Stimulated activated naive B cell treated with anti-CD40 and anti-IgM and Interleukin-4, amounts not matched to agents 10 μg/mL and 1 μg/mL and 100 μg/mL, for 72 hours (primary cell): ENCODE measurements around the gene JSRP1.
A peak's percentile ranks its signal among the peaks of the same experiment; 100 is the strongest.

Experiments
- ATAC-seq, 2 donors: fragments of 150-1000 bp; cut with Tn5 transposase; replicated peaks; 2 replicates each; pipeline ENCODE4 v1.10.0; 2021; ENCODE audit warnings: moderate library complexity in 1 of 2
- DNase-seq: peaks from one replicate; pipeline ENCODE4 v3.0.0; 2021
- H3K27ac Mint-ChIP-seq: one replicate; pipeline ENCODE4 v1.8.0; 2022; ENCODE audit warnings: mild to moderate bottlenecking, mixed read lengths
- H3K27me3 Mint-ChIP-seq, 2 donors: one replicate each; pipeline ENCODE4 v1.8.0; 2022; ENCODE audit warnings: mixed read lengths in 2 of 2
- H3K36me3 Mint-ChIP-seq, 2 donors: one replicate each; pipeline ENCODE4 v1.8.0; 2022; ENCODE audit warnings: mixed read lengths in 2 of 2, mild to moderate bottlenecking in 1 of 2
- H3K4me1 Mint-ChIP-seq, 2 donors: one replicate each; pipeline ENCODE4 v1.8.0; 2022; ENCODE audit warnings: mixed read lengths in 2 of 2, mild to moderate bottlenecking in 1 of 2
- H3K4me3 Mint-ChIP-seq, 2 donors: one replicate each; pipeline ENCODE4 v1.8.0; 2022; ENCODE audit warnings: mild to moderate bottlenecking in 2 of 2, mixed read lengths in 2 of 2, moderate library complexity in 1 of 2
- H3K9me3 Mint-ChIP-seq, 2 donors: one replicate each; pipeline ENCODE4 v1.8.0; 2022; ENCODE audit warnings: mixed read lengths in 2 of 2, mild to moderate bottlenecking in 1 of 2

Gene JSRP1

GRCh38 chr19:2276429-2276986, 20.3 kb upstream of the JSRP1 start:
- no peak overlapping the region for H3K4me3 Mint-ChIP-seq
- H3K27me3 Mint-ChIP-seq = no peaks in the 10 kb centered on the region
- no peak for DNase-seq
- H3K4me1 Mint-ChIP-seq = peaks cover 31 to 46% of the 10 kb centered on the region in 2 donors
- H3K36me3 Mint-ChIP-seq = peaks cover 31 to 42% of the 10 kb centered on the region in 2 donors
- ATAC-seq = no peak
- H3K27ac Mint-ChIP-seq = peak overlapping the region; percentile 20
- H3K9me3 Mint-ChIP-seq = no peaks in the 10 kb centered on the region

DNA sequence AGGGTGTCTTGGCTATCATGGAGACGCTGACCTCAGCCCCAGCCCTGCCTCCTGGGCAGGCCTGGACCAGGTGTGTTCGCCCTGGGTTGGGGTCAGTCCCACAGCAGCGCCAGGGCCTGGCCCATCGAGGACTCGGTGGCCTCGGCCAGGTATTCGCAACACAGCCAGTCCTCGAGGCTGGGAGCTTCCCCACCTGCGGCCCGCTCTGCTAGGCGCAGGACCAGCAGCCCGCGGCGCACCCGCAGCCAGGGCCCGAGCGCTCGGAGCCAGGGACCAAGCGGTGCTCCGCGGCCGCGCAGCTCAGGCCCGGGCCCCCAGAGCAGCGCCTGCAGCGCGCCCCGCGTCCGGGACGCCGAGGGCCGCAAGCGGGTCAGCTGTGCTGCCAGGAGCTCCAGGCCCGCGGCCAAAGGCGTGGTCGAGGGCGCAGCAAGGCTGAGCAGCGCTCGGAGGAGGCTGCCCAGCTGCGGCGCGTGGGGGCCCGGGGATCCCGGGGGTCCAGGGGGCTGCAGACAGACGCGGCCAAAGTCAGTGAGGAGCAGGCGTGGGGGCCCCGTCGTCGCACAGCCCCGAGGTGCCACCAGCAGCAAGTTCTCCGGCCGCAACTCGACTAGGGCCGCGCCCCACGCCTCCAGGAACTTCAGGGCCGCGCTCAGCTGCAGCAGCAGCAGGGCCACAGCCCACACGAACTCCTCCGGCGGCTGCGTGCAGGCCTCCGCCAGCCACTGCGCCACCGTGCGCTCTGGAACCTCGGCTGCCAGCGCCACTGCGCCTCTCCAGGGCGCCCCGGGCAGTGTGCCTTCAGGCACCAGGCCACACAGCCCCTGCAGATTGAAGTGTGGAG, 19.6 kb upstream of the JSRP1 start:
- Mint-ChIP-seq H3K4me3 (no peak overlapping the region), H3K27ac (no peak overlapping the region), H3K36me3 (peaks cover 37 to 47% of the 10 kb centered on the region in 2 donors), H3K4me1 (peaks cover 32 to 53% of the 10 kb centered on the region in 2 donors), H3K9me3 (no peaks in the 10 kb centered on the region), H3K27me3 (no peaks in the 10 kb centered on the region)
- no peak for ATAC-seq
- no peak for DNase-seq

- peak overlapping the region; percentile 84 for H3K27ac Mint-ChIP-seq
- peak overlapping the region; percentile 6 to 35 for H3K4me3 Mint-ChIP-seq
- peaks cover 32 to 53% of the 10 kb centered on the region in 2 donors for H3K4me1 Mint-ChIP-seq
- no peak for DNase-seq
- no peak for ATAC-seq
- peaks cover 41 to 52% of the 10 kb centered on the region in 2 donors for H3K36me3 Mint-ChIP-seq
- no peaks in the 10 kb centered on the region for H3K27me3 Mint-ChIP-seq
- no peaks in the 10 kb centered on the region for H3K9me3 Mint-ChIP-seq
Observed at GRCh38 chr19:2274931-2275535, 18.8 kb upstream of the JSRP1 start.

GRCh38 chr19:2274185-2274711, 18.0 kb upstream of the JSRP1 start:
- H3K4me1 Mint-ChIP-seq = peaks cover 32 to 53% of the 10 kb centered on the region in 2 donors
- ATAC-seq = no peak
- peaks cover 47 to 60% of the 10 kb centered on the region in 2 donors for H3K36me3 Mint-ChIP-seq
- peak overlapping the region; percentile 82 to 85 for H3K4me3 Mint-ChIP-seq
- peak overlapping the region; percentile 96 for H3K27ac Mint-ChIP-seq
- H3K27me3 Mint-ChIP-seq = no peaks in the 10 kb centered on the region
- H3K9me3 Mint-ChIP-seq = no peaks in the 10 kb centered on the region
- no peak for DNase-seq

DNA sequence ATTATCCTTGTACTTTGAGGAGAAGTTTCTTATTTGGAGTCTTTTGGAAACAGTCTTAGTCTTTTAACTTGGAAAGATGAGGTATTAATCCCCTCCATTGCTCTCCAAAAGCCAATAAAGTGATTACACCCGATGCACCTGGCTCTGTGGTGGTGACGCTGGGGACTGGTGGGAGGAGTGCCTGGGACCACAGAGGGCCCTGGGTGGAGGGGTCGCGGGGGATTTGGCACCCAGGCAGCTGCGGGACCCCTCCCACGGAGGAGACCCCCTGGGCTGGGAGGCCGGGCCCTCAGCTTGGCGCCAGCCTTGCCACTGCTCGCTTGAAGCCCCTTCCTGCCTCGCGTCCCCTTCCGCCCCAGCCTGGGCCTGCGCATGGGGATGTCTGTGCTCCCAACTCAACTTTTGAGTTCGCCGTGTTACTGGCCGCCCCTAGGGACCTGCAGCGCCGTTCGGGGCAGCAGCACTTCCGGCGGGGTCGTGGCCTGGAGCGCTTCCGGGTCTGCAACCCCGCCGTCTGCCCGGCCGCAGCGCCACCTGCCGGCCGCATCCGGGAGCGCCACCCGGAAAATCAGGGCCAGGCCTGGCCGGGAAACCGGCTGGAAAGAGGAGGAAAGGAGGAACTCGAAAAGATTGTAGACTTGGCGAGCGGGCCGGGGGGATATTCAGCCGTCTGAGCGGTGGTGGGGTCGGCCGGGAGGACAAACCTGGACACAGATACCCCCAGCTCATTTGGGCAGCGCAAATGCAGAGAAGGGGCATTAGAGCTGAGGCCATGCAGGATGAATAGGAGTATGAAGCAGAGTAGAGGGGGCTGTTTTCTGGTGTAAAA, 17.4 kb upstream of the JSRP1 start:
- peak overlapping the region; percentile 96 for H3K27ac Mint-ChIP-seq
- H3K36me3 Mint-ChIP-seq = peaks cover 48 to 60% of the 10 kb centered on the region in 2 donors
- H3K4me1 Mint-ChIP-seq = peaks cover 30 to 53% of the 10 kb centered on the region in 2 donors
- H3K27me3 Mint-ChIP-seq = no peaks in the 10 kb centered on the region
- peak overlapping the region; percentile 82 to 85 for H3K4me3 Mint-ChIP-seq
- DNase-seq = peak; percentile 75
- ATAC-seq = peak; percentile 49 to 58
- no peaks in the 10 kb centered on the region for H3K9me3 Mint-ChIP-seq

DNA sequence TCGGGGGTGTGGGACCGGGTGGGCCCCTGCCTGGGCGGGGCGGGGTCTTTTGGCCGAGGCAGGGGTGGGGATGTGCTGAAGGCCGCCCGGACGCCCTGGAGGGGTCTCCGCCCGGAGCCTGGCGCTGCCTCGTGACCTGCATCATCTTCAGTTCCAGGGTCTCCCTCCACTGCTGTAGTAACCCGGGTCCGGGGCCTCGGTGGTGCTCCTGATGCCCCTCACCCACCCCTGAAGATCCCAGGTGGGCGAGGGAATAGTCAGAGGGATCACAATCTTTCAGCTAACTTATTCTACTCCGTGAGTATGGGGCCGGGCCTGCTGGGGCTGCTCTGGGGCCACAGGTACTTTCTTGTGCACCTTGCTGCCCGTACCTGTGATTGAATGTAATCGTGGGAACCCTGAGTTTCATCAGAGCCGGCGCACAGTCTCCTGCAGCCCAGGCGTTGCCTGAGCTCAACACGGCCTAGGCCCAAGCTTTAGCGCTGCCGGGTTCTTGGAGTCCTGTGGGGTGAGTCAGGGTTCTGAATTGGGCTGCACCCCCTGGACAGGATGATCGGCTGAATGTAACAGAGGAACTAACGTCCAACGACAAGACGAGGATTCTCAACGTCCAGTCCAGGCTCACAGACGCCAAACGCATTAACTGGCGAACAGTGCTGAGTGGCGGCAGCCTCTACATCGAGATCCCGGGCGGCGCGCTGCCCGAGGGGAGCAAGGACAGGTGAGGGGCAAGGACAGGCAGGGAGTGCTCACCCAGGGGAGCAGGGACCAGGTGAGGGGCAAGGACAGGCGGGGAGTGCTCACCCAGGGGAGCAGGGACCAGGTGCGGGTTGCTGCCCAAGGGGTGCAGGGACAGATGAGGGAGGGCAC, 15.3 kb upstream of the JSRP1 start:
- Mint-ChIP-seq H3K9me3 (no peaks in the 10 kb centered on the region), H3K4me1 (peaks cover 34 to 60% of the 10 kb centered on the region in 2 donors), H3K27me3 (no peaks in the 10 kb centered on the region), H3K36me3 (peaks cover 44 to 51% of the 10 kb centered on the region in 2 donors), H3K4me3 (peak overlapping the region; percentile 95), H3K27ac (peak overlapping the region; percentile 92)
- DNase-seq (no peak), ATAC-seq (no peak)

DNA sequence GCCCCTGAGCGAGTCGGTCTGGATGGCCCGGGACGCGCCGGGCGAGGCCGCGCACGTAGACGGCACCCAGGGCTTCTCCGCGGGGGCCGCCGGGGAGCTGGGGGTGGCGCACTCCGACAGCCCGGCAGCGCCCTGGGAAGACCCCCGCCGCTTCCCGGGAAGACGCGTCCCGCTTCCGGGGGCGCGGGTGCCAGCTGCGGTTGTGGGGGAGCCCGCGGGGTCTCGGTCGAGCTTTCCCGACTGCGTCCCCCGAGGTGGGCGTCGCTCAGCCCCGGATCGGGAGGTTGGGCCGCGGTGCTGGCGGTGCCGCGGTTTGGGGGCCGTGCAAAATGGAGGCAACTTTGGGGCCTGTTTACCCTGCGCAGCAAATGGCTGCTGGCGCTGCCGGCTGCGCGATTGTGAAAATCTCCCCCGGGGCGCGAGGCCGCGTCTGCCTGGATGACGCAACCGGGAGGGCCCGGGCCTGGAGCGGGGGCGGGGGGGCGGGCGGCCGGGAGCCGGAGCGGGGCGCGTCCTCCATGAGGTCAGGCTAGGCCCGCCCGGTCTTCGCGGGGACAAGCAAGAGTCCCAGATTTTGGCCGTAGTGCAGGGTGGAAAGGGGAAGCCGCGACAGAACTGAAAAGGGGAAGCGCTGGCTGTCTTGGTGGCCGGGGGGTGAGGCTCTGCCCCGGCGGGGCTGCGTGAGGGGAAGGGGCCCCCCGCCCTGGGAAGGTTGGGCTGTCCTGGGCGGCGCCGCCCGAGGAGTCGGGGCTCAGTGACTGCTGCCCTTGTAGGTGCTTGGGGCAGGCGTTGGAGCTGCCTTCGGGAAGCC, 14.4 kb upstream of the JSRP1 start:
- Mint-ChIP-seq H3K4me1 (peaks cover 38 to 67% of the 10 kb centered on the region in 2 donors), H3K36me3 (peaks cover 44 to 50% of the 10 kb centered on the region in 2 donors), H3K27ac (peak overlapping the region; percentile 99), H3K9me3 (no peaks in the 10 kb centered on the region), H3K27me3 (no peaks in the 10 kb centered on the region), H3K4me3 (peak overlapping the region; percentile 95)
- ATAC-seq = peak; percentile 66
- DNase-seq = peak; percentile 83

DNA sequence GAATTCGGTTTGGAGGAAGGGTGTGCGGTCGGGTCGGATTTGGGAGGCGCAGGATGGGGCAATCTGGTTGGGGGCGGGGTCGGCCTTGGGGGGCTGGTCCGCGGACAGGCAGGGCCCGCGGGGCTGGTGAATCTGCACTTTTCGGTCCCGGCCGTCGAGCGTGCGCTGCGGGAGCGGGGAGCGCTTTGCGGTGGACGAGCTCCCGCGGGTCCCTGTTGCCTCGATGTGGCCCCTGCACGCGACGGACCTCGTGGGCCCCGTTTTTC, 13.9 kb upstream of the JSRP1 start:
- no peaks in the 10 kb centered on the region for H3K27me3 Mint-ChIP-seq
- ATAC-seq (no peak), DNase-seq (no peak)
- H3K4me3 Mint-ChIP-seq = peak overlapping the region; percentile 91 to 95
- H3K4me1 Mint-ChIP-seq = peaks cover 37 to 64% of the 10 kb centered on the region in 2 donors
- peak overlapping the region; percentile 99 for H3K27ac Mint-ChIP-seq
- no peaks in the 10 kb centered on the region for H3K9me3 Mint-ChIP-seq
- H3K36me3 Mint-ChIP-seq = peaks cover 42 to 48% of the 10 kb centered on the region in 2 donors

- peaks cover 39 to 45% of the 10 kb centered on the region in 2 donors for H3K36me3 Mint-ChIP-seq
- no peaks in the 10 kb centered on the region for H3K27me3 Mint-ChIP-seq
- peak; percentile 98 for DNase-seq
- H3K27ac Mint-ChIP-seq = peak overlapping the region; percentile 99
- no peaks in the 10 kb centered on the region for H3K9me3 Mint-ChIP-seq
- H3K4me3 Mint-ChIP-seq = peak overlapping the region; percentile 91 to 95
- H3K4me1 Mint-ChIP-seq = peaks cover 35 to 61% of the 10 kb centered on the region in 2 donors
- peak; percentile 48 to 63 for ATAC-seq
Observed at GRCh38 chr19:2269244-2270156, 13.3 kb upstream of the JSRP1 start.

GRCh38 chr19:2268861-2269243, 12.6 kb upstream of the JSRP1 start:
- H3K27me3 Mint-ChIP-seq = no peaks in the 10 kb centered on the region
- ATAC-seq = no peak
- peaks cover 30 to 59% of the 10 kb centered on the region in 2 donors for H3K4me1 Mint-ChIP-seq
- H3K36me3 Mint-ChIP-seq = peaks cover 33 to 38% of the 10 kb centered on the region in 2 donors
- no peak for DNase-seq
- H3K9me3 Mint-ChIP-seq = no peaks in the 10 kb centered on the region
- H3K4me3 Mint-ChIP-seq = peak overlapping the region; percentile 91 to 95
- peak overlapping the region; percentile 99 for H3K27ac Mint-ChIP-seq

DNA sequence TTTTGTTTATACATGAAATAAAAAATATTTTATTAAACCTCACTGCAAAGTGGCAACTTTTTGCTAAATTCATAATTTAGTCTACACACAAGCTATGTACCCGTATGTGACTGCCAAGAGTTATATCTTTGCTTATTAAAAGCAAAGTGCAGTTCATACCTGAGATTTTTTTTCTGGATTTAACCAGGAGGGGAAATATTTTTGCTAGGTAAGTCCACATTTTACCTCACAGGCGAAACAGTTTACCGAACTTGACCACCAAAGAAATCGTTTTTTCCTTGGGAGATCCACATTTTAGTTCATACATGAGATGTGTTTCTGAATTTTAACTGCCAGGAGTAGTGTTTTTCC, 12.2 kb upstream of the JSRP1 start:
- Mint-ChIP-seq H3K27me3 (no peaks in the 10 kb centered on the region), H3K4me1 (peaks cover 26 to 55% of the 10 kb centered on the region in 2 donors), H3K27ac (peak overlapping the region; percentile 51), H3K9me3 (no peaks in the 10 kb centered on the region), H3K36me3 (peaks cover 29 to 34% of the 10 kb centered on the region in 2 donors), H3K4me3 (peak overlapping the region; percentile 91 to 95)
- no peak for DNase-seq
- ATAC-seq = no peak
